Lower lobe of right lung (tissue), 2 donors: ENCODE results near the gene DNASE1L3. TPM values are rescaled to one million over a fixed set of nuclear protein-coding genes. Genes with fewer than 3 reads are reported as not detected.

Source experiments
- ATAC-seq, 2 donors: fragments of 200-7000 bp; cut with Tn5 transposase; one replicate each; pipeline ENCODE4 v1.9.1; 2020 to 2022; ENCODE audit warnings: mild to moderate bottlenecking in 2 of 2, moderate library complexity in 2 of 2
- DNase-seq: peaks from one replicate; pipeline ENCODE4 v3.0.0-alpha.2; 2020
- H3K27ac ChIP-seq: fragments of 200-600 bp; one replicate; pipeline ENCODE4 v1.8.0; 2022
- H3K27me3 ChIP-seq: fragments of 200-600 bp; one replicate; pipeline ENCODE4 v1.8.0; 2022; ENCODE audit warnings: low read depth
- H3K36me3 ChIP-seq: fragments of 200-600 bp; one replicate; pipeline ENCODE4 v1.8.0; 2022; ENCODE audit warnings: mild to moderate bottlenecking
- H3K4me1 ChIP-seq: fragments of 200-600 bp; one replicate; pipeline ENCODE4 v1.8.0; 2022
- H3K4me3 ChIP-seq: fragments of 200-600 bp; one replicate; pipeline ENCODE4 v1.8.0; 2022; ENCODE audit warnings: mild to moderate bottlenecking
- H3K9me3 ChIP-seq: fragments of 200-600 bp; one replicate; pipeline ENCODE4 v1.8.0; 2022
- intact Hi-C: fragments of 100-400 bp; cut with DNase I; formaldehyde crosslinking; loops from one replicate; pipeline ENCODE4 v1.11.0; 2022
- total RNA-seq: library from RNA; stranded (reverse); fragmentation: NEBNext Ultra II Directional; extraction: Animal tissue kit (Norgen Biotek cat#: 25700); gene quantifications from one replicate; pipeline ENCODE4 v1.2.1, GENCODE V29; 2021
- TF ChIP-seq, protein P1 (sequence below): fragments of 200-600 bp; IDR thresholded peaks from one replicate; pipeline ENCODE4 v1.8.0; 2022; ENCODE audit warnings: antibody characterized with exemption, mild to moderate bottlenecking
- donor health status: DM: no; HTN: yes; CAD: no; lungs with severe emphysema.

Gene DNASE1L3
- total RNA-seq, 1 donor from 2014 or later: 12.0 TPM

DNA sequence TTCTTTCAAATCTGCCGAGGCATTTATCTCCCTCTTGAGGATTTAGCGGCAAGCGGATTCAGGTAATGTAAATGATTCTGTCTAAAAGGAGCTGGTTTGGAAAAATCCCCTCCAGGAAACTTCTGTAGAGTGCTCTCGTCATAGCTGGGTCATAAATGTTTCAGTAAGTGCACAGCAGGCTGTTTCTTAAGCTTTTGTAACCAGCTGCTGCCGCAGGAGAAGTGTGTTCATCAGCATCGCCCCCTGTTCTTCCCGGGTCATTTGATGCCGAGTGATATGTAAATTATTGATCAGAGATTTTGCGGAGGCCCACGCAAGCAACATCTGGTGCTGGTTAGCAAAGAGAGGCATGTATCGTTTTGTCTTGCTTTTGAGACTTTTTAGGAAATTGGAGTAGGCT, 53.1 kb downstream of the DNASE1L3 start:
- intact Hi-C loops: no loop called here
- peaks cover 11% of the 10 kb centered on the region for H3K4me1 ChIP-seq
- ATAC-seq (no peak), DNase-seq (no peak)
- no peaks in the 10 kb centered on the region for H3K27me3 ChIP-seq
- peaks cover 72% of the 10 kb centered on the region for H3K36me3 ChIP-seq
- no peak overlapping the region for H3K4me3 ChIP-seq
- H3K27ac ChIP-seq: no peak overlapping the region
- no peaks in the 10 kb centered on the region for H3K9me3 ChIP-seq
- TF ChIP-seq, protein P1, sequence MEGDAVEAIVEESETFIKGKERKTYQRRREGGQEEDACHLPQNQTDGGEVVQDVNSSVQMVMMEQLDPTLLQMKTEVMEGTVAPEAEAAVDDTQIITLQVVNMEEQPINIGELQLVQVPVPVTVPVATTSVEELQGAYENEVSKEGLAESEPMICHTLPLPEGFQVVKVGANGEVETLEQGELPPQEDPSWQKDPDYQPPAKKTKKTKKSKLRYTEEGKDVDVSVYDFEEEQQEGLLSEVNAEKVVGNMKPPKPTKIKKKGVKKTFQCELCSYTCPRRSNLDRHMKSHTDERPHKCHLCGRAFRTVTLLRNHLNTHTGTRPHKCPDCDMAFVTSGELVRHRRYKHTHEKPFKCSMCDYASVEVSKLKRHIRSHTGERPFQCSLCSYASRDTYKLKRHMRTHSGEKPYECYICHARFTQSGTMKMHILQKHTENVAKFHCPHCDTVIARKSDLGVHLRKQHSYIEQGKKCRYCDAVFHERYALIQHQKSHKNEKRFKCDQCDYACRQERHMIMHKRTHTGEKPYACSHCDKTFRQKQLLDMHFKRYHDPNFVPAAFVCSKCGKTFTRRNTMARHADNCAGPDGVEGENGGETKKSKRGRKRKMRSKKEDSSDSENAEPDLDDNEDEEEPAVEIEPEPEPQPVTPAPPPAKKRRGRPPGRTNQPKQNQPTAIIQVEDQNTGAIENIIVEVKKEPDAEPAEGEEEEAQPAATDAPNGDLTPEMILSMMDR: no peak

DNA sequence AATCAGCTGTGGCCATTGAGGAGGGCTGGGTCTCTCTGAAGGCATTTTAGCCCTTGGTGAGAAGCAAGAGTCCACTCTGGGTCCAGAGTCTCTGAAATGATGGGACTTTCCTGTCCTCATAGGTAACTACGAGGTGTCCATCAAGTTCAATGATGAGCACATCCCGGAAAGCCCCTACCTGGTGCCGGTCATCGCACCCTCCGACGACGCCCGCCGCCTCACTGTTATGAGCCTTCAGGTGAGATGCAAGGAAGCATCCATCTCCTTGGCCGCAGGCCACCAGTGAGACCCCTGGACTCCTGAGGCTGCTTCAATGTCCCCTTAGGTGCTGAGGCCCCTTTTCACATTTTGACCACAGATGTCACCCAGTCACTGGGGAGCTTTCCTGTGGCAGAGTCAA, 54.9 kb downstream of the DNASE1L3 start:
- ATAC-seq (no peak), DNase-seq (no peak)
- peaks cover 84% of the 10 kb centered on the region for H3K36me3 ChIP-seq
- H3K27ac ChIP-seq: no peak overlapping the region
- H3K27me3 ChIP-seq: no peaks in the 10 kb centered on the region
- no peaks in the 10 kb centered on the region for H3K4me1 ChIP-seq
- intact Hi-C loops: no loop called here
- TF ChIP-seq, protein P1: no peak
- H3K4me3 ChIP-seq: no peak overlapping the region
- no peaks in the 10 kb centered on the region for H3K9me3 ChIP-seq

DNA sequence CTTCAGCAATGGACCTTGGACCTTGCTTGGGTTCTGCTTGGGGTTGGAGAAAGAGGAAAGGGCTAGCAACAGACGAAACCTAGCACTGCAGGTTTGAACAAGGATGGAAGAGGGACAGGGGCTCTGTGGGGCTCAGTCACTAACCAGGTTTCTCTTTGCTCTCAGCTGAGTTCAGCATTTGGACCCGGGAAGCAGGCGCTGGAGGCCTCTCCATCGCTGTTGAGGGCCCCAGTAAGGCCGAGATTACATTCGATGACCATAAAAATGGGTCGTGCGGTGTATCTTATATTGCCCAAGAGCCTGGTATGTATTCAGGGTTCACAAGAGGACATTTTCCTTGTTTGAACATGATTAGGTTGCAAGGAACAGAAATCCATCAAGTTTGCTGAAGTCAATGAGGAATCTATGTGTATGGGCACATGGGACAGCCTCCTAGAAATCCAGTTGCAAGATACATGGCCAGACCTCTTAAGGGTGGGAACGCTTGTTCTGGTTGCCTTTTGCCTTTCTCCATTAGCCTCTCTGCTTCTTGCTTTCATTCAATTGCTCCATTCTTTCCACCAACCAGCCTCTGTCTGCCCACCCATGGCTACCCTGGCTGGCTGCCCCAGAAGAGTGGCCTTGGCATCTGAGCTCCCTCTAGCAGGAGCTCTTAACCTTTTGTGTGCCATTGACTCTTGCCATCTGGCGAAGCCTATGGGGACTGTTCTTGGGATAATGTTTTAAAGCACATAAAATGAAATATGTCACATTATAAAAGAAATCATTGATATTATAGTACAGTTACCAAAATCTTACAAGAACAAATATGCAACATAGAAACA, 55.9 kb downstream of the DNASE1L3 start:
- TF ChIP-seq, protein P1: no peak
- Histone ChIP-seq H3K4me3 (no peak overlapping the region), H3K36me3 (peaks cover 91% of the 10 kb centered on the region), H3K9me3 (no peaks in the 10 kb centered on the region), H3K4me1 (no peaks in the 10 kb centered on the region), H3K27ac (no peak overlapping the region), H3K27me3 (no peaks in the 10 kb centered on the region)
- intact Hi-C loops: no loop called here
- DNase-seq (no peak), ATAC-seq (no peak)

DNA sequence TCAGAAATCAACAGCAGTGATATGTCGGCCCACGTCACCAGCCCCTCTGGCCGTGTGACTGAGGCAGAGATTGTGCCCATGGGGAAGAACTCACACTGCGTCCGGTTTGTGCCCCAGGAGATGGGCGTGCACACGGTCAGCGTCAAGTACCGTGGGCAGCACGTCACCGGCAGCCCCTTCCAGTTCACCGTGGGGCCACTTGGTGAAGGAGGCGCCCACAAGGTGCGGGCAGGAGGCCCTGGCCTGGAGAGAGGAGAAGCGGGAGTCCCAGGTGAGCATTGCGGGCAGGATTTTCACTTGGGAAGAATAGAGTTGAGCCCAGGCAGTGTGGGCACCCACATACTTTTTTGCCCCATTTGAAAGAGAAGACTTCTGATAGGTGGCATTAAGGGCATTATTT, 57.4 kb downstream of the DNASE1L3 start:
- DNase-seq: no peak
- Histone ChIP-seq H3K4me1 (no peaks in the 10 kb centered on the region), H3K27me3 (no peaks in the 10 kb centered on the region), H3K4me3 (no peak overlapping the region), H3K9me3 (no peaks in the 10 kb centered on the region), H3K27ac (no peak overlapping the region), H3K36me3 (peaks cover 91% of the 10 kb centered on the region)
- ATAC-seq: no peak
- TF ChIP-seq, protein P1: no peak
- intact Hi-C loops: no loop called here

DNA sequence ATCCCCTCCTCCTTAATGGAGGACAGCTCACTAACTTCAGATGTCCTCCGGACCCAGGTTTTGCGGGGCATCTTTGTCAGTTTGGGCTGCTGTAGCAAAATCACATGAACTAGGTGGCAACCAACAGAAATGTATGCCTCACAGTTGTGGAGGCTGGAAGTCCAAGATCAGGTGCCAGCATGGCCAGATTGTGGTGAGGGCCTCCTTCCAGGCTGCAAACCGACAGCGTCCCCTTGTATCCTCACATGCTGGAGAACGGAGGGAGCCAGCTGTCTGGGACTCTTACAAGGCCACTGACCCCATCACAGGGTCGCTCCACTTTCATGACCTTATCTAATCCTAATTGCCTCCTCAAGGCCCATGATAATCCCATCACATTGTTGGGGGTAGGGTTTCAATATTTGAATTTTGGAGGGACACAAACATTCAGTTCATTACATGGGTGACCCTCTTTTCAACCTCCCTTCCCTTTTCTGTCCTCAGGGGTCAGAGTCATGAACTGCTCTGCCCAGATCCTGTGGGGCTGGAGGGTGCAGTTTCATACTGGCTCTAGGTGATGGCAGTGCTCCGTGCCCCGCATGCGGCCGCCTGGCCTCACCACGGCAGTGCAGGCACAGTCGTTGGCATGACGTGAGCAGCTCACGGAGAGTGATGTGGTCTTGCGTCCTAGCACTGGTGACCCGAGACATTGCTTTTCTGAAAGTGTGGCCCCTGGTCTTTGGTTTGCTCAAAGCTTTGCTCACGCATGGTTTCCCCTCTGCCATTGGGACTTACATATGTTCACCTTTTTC, 58.4 kb downstream of the DNASE1L3 start:
- peaks cover 91% of the 10 kb centered on the region for H3K36me3 ChIP-seq
- intact Hi-C loops: no loop called here
- ATAC-seq (no peak), DNase-seq (no peak)
- H3K4me1 ChIP-seq: no peaks in the 10 kb centered on the region
- H3K27ac ChIP-seq: no peak overlapping the region
- no peak overlapping the region for H3K4me3 ChIP-seq
- no peaks in the 10 kb centered on the region for H3K27me3 ChIP-seq
- H3K9me3 ChIP-seq: no peaks in the 10 kb centered on the region
- TF ChIP-seq, protein P1: no peak
